Spleen (tissue), 7 donors: ENCODE measurements around the gene C10orf71.

Source experiments
- POLR2AphosphoS5 ChIP-seq, 3 donors: sonication (generic); formaldehyde crosslinking; IDR thresholded peaks; one replicate each; pipeline ENCODE4 v1.5.1; 2017; ENCODE audit warnings: antibody characterized with exemption in 3 of 3
- TF ChIP-seq, protein P1 (sequence below), 11 experiments: fragments of 200-600 bp in 7 of 11; fragments of 450-650 bp in 4 of 11; sonication (generic) in 4 of 11; IDR thresholded peaks in 8 of 11; conservative IDR thresholded peaks in 3 of 11; 1 replicate in 7 of 11; 2 replicates in 4 of 11; pipeline versions ENCODE4 v1.4.0 to v1.8.0; 2016 to 2021; ENCODE audit warnings: antibody characterized with exemption in 11 of 11, inconsistent platforms in 4 of 11, mild to moderate bottlenecking in 1 of 11
- donor health status: DM: no; HTN: no; CAD: no; lungs with moderate emphysema.
- donor health status: DM: no; HTN: no; CAD: no.
- donor health status: DM: no; HTN: no; CAD: no.

DNA sequence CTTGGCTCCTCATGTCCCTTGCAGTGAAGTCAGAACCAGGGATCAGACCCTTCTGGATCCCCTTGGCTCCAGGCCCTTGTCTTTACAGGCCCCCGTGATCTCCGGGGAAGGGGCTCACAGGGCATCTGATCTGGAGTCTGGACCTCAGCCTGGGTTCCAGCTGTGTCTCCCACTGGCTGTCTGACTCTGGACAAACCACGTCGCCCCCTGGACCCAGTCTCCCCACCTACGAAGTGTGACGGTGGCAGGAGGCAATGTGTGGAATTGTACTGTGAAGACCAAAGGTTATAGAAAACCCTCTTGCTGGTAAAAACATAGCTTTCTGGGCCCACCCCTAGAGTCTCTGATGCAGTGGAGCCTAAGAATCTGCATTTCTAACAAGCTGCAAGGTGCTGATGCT is 15.5 kb upstream of the C10orf71 start:
- TF ChIP-seq, protein P1, sequence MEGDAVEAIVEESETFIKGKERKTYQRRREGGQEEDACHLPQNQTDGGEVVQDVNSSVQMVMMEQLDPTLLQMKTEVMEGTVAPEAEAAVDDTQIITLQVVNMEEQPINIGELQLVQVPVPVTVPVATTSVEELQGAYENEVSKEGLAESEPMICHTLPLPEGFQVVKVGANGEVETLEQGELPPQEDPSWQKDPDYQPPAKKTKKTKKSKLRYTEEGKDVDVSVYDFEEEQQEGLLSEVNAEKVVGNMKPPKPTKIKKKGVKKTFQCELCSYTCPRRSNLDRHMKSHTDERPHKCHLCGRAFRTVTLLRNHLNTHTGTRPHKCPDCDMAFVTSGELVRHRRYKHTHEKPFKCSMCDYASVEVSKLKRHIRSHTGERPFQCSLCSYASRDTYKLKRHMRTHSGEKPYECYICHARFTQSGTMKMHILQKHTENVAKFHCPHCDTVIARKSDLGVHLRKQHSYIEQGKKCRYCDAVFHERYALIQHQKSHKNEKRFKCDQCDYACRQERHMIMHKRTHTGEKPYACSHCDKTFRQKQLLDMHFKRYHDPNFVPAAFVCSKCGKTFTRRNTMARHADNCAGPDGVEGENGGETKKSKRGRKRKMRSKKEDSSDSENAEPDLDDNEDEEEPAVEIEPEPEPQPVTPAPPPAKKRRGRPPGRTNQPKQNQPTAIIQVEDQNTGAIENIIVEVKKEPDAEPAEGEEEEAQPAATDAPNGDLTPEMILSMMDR (IDR thresholded peaks at IDR 0.05 in 8 of 11, conservative IDR thresholded peaks at IDR 0.05 in 3 of 11): no peak
- no peak for TF ChIP-seq POLR2AphosphoS5 (IDR thresholded peaks at IDR 0.05)
